ENCODE measurements around the gene NR1I3.
"Not testable (repeated sequence)": the region's sequence is repeated elsewhere in the genome, so short reads cannot be mapped to it uniquely, and the experiment has no call there.

The NR1I3 gene

GRCh38 chr1:161251579-161251978 lies 13.6 kb upstream of the NR1I3 start:
- in situ Hi-C loops (cut with MboI; ENCODE audit: low sequenced_read_pairs), result no loop called here

GRCh38 chr1:161250829-161251228 lies 12.8 kb upstream of the NR1I3 start:
- in situ Hi-C loops (cut with MboI; ENCODE audit: low sequenced_read_pairs), result no loop called here

GRCh38 chr1:161250100-161250499 lies 12.1 kb upstream of the NR1I3 start:
- in situ Hi-C loops (cut with MboI; ENCODE audit: low sequenced_read_pairs), result not testable (repeated sequence)

- in situ Hi-C loops (cut with MboI; ENCODE audit: low sequenced_read_pairs), result no loop called here
These were observed 6.9 kb upstream of the NR1I3 start for GRCh38 chr1:161244888-161245287.

GRCh38 chr1:161242313-161242712 lies 4.3 kb upstream of the NR1I3 start:
- in situ Hi-C loops (cut with MboI; ENCODE audit: low sequenced_read_pairs), result no loop called here

GRCh38 chr1:161241682-161242081 lies 3.7 kb upstream of the NR1I3 start:
- in situ Hi-C loops (cut with MboI; ENCODE audit: low sequenced_read_pairs), result no loop called here

- in situ Hi-C loops (cut with MboI; ENCODE audit: low sequenced_read_pairs), result no loop called here
These were observed 1.8 kb downstream of the NR1I3 start for GRCh38 chr1:161235957-161236775.

- in situ Hi-C loops (cut with MboI; ENCODE audit: low sequenced_read_pairs), result no loop called here
These were observed 4.9 kb downstream of the NR1I3 start for GRCh38 chr1:161233102-161233501.

- in situ Hi-C loops (cut with MboI; ENCODE audit: low sequenced_read_pairs), result no loop called here
These were observed 7.2 kb downstream of the NR1I3 start for GRCh38 chr1:161230762-161231161.

- in situ Hi-C loops (cut with MboI; ENCODE audit: low sequenced_read_pairs), result loop anchor here (5.0 kb wide), 1 partner anchor 62 kb away; no protein-coding TSS in a partner anchor
These were observed 8.1 kb downstream of the NR1I3 start for GRCh38 chr1:161229896-161230295.

GRCh38 chr1:161228032-161228431 lies 10.0 kb downstream of the NR1I3 start:
- in situ Hi-C loops (cut with MboI; ENCODE audit: low sequenced_read_pairs), result loop anchor here (5.0 kb wide), 1 partner anchor 64 kb away; no protein-coding TSS in a partner anchor

- in situ Hi-C loops (cut with MboI; ENCODE audit: low sequenced_read_pairs), result loop anchor here (5.0 kb wide), 1 partner anchor 65 kb away; no protein-coding TSS in a partner anchor
These were observed 10.7 kb downstream of the NR1I3 start for GRCh38 chr1:161227196-161227871.

- in situ Hi-C loops (cut with MboI; ENCODE audit: low sequenced_read_pairs), result loop anchor here (5.0 kb wide), 1 partner anchor 66 kb away; no protein-coding TSS in a partner anchor
These were observed 11.2 kb downstream of the NR1I3 start for GRCh38 chr1:161226759-161227158.

- in situ Hi-C loops (cut with MboI; ENCODE audit: low sequenced_read_pairs), result loop anchor here (5.0 kb wide), 1 partner anchor 66 kb away; no protein-coding TSS in a partner anchor
These were observed 11.7 kb downstream of the NR1I3 start for GRCh38 chr1:161226320-161226711.

GRCh38 chr1:161225534-161226319 lies 12.3 kb downstream of the NR1I3 start, which contains the start of gene TOMM40L:
Gene TOMM40L, plus strand, starts transcription at chr1:161226060. Its CDS starts 430 bp downstream, at chr1:161226490.
- in situ Hi-C loops (cut with MboI; ENCODE audit: low sequenced_read_pairs), result loop anchor here (5.0 kb wide), 1 partner anchor 67 kb away; no protein-coding TSS in a partner anchor

- in situ Hi-C loops (cut with MboI; ENCODE audit: low sequenced_read_pairs), result loop anchor here (5.0 kb wide), 1 partner anchor 67 kb away; no protein-coding TSS in a partner anchor
These were observed 12.8 kb downstream of the NR1I3 start for GRCh38 chr1:161225178-161225533.

GRCh38 chr1:161224695-161225087 lies 13.3 kb downstream of the NR1I3 start:
- in situ Hi-C loops (cut with MboI; ENCODE audit: low sequenced_read_pairs), result loop anchor here (5.0 kb wide), 1 partner anchor 68 kb away; no protein-coding TSS in a partner anchor

- in situ Hi-C loops (cut with MboI; ENCODE audit: low sequenced_read_pairs), result no loop called here
These were observed 14.0 kb downstream of the NR1I3 start for GRCh38 chr1:161223805-161224694.

- in situ Hi-C loops (cut with MboI; ENCODE audit: low sequenced_read_pairs), result no loop called here
These were observed 15.6 kb downstream of the NR1I3 start for GRCh38 chr1:161222175-161223019.

Data from HL-60/S4 (cell line).